H54 (cell line): ENCODE measurements around the gene GATD1.

Source experiments
- DNase-seq: peaks from one replicate; pipeline ENCODE4 v3.0.0; 2011; ENCODE audit warnings: low spot score, mixed read lengths; ENCODE audit not compliant: insufficient read length
- FAIRE-seq: peaks from 3 replicates; lab custom pipeline; 2011; peaks lifted over from hg19 to GRCh38; lab: Jason Lieb, UNC
- POLR2A ChIP-seq: IDR thresholded peaks from 2 replicates; pipeline ENCODE4 v1.6.1; 2011; ENCODE audit warnings: low read depth, mild to moderate bottlenecking, low read length

Gene GATD1

GRCh38 chr11:773425-773824, 3.9 kb downstream of the GATD1 start:
- TF ChIP-seq POLR2A: no peak
- no peak for DNase-seq
- no peak for FAIRE-seq

GRCh38 chr11:772429-773390, 4.6 kb downstream of the GATD1 start:
- TF ChIP-seq POLR2A: no peak
- FAIRE-seq: no peak
- no peak for DNase-seq

GRCh38 chr11:771617-772204, 5.6 kb downstream of the GATD1 start:
- no peak for TF ChIP-seq POLR2A
- DNase-seq (no peak), FAIRE-seq (no peak)

- TF ChIP-seq POLR2A: no peak
- no peak for FAIRE-seq
- DNase-seq: no peak
Measured at GRCh38 chr11:770642-771616, 6.4 kb downstream of the GATD1 start.

- no peak for TF ChIP-seq POLR2A
- FAIRE-seq (no peak), DNase-seq (no peak)
Measured at GRCh38 chr11:769887-770641, 7.2 kb downstream of the GATD1 start.

GRCh38 chr11:767238-767637, 10.0 kb downstream of the GATD1 start:
- DNase-seq (no peak), FAIRE-seq (no peak)

GRCh38 chr11:766936-767210, 10.4 kb downstream of the GATD1 start:
- no peak for TF ChIP-seq POLR2A
- DNase-seq (no peak), FAIRE-seq (no peak)

More at GRCh38 chr11:767238-767637, 10.0 kb downstream of the GATD1 start:
- TF ChIP-seq POLR2A: no peak

GRCh38 chr11:766106-766935, 11.0 kb downstream of the GATD1 start:
- FAIRE-seq (no peak), DNase-seq (no peak)
- TF ChIP-seq POLR2A: no peak

GRCh38 chr11:765802-766091, 11.5 kb downstream of the GATD1 start:
- TF ChIP-seq POLR2A: no peak
- DNase-seq (no peak), FAIRE-seq (no peak)

GRCh38 chr11:765025-765801, 12.1 kb downstream of the GATD1 start:
- FAIRE-seq (no peak), DNase-seq (no peak)
- no peak for TF ChIP-seq POLR2A

- DNase-seq: no peak
- FAIRE-seq: no peak
- no peak for TF ChIP-seq POLR2A
Measured at GRCh38 chr11:764322-765024, 12.8 kb downstream of the GATD1 start.
